Osteocyte (in vitro differentiated cells): ENCODE data around the gene HAND1. TPM values are rescaled to one million over a fixed set of nuclear protein-coding genes. Genes with fewer than 3 reads are reported as not detected.

Experiments used
- DNase-seq: peaks from one replicate; pipeline ENCODE4 v3.0.0; 2021; ENCODE audit warnings: mixed read lengths; ENCODE audit not compliant: unreplicated experiment; ENCODE audit errors: extremely low spot score
- H3K27ac Mint-ChIP-seq: one replicate; pipeline ENCODE4 v1.8.0; 2021; ENCODE audit warnings: mild to moderate bottlenecking, mixed read lengths; ENCODE audit not compliant: unreplicated experiment
- H3K27me3 Mint-ChIP-seq: one replicate; pipeline ENCODE4 v1.8.0; 2021; ENCODE audit warnings: mixed read lengths; ENCODE audit not compliant: unreplicated experiment
- H3K36me3 Mint-ChIP-seq: one replicate; pipeline ENCODE4 v1.8.0; 2021; ENCODE audit warnings: mixed read lengths; ENCODE audit not compliant: unreplicated experiment
- H3K4me1 Mint-ChIP-seq: one replicate; pipeline ENCODE4 v1.8.0; 2021; ENCODE audit warnings: mixed read lengths; ENCODE audit not compliant: unreplicated experiment
- H3K4me3 Mint-ChIP-seq: one replicate; pipeline ENCODE4 v1.8.0; 2021; ENCODE audit warnings: mild to moderate bottlenecking, moderate library complexity, mixed read lengths; ENCODE audit not compliant: unreplicated experiment
- H3K9me3 Mint-ChIP-seq: one replicate; pipeline ENCODE4 v1.8.0; 2021; ENCODE audit warnings: mixed read lengths; ENCODE audit not compliant: unreplicated experiment
- CTCF ChIP-seq: fragments of 200-600 bp; sonication (generic); IDR thresholded peaks from 2 replicates; pipeline ENCODE4 v1.5.0; 2021; ENCODE audit warnings: antibody characterized with exemption, mild to moderate bottlenecking, moderate library complexity
- total RNA-seq: library from RNA; stranded (reverse); gene quantifications from 2 replicates; pipeline ENCODE4 v1.2.1, GENCODE V29; 2021

Gene HAND1
- total RNA-seq, 1 donor from 2014 or later, result not detected

GRCh38 chr5:154477382-154478223, 424 bp downstream of the HAND1 start:
- peak overlapping the region; percentile 56 for H3K4me3 Mint-ChIP-seq
- peaks cover 2% of the 10 kb centered on the region for H3K36me3 Mint-ChIP-seq
- H3K9me3 Mint-ChIP-seq, result no peaks in the 10 kb centered on the region
- H3K27me3 Mint-ChIP-seq, result peaks cover 88% of the 10 kb centered on the region
- TF ChIP-seq CTCF, result no peak
- no peak overlapping the region for H3K27ac Mint-ChIP-seq
- H3K4me1 Mint-ChIP-seq, result peaks cover 54% of the 10 kb centered on the region
- no peak for DNase-seq

GRCh38 chr5:154476354-154477205, 1.4 kb downstream of the HAND1 start:
- Mint-ChIP-seq H3K4me3 (no peak overlapping the region), H3K27me3 (peaks cover 88% of the 10 kb centered on the region), H3K4me1 (peaks cover 54% of the 10 kb centered on the region), H3K9me3 (no peaks in the 10 kb centered on the region), H3K27ac (no peak overlapping the region), H3K36me3 (peaks cover 2% of the 10 kb centered on the region)
- TF ChIP-seq CTCF, result no peak
- DNase-seq, result no peak

- H3K36me3 Mint-ChIP-seq, result peaks cover 2% of the 10 kb centered on the region
- H3K27me3 Mint-ChIP-seq, result peaks cover 88% of the 10 kb centered on the region
- H3K4me3 Mint-ChIP-seq, result no peak overlapping the region
- H3K4me1 Mint-ChIP-seq, result peaks cover 54% of the 10 kb centered on the region
- no peak for DNase-seq
- TF ChIP-seq CTCF, result no peak
- H3K27ac Mint-ChIP-seq, result no peak overlapping the region
- no peaks in the 10 kb centered on the region for H3K9me3 Mint-ChIP-seq
Measured at GRCh38 chr5:154475591-154476353, 2.3 kb downstream of the HAND1 start.

GRCh38 chr5:154474396-154475334, 3.4 kb downstream of the HAND1 start:
- no peak overlapping the region for H3K27ac Mint-ChIP-seq
- no peak for TF ChIP-seq CTCF
- no peak overlapping the region for H3K4me3 Mint-ChIP-seq
- peaks cover 53% of the 10 kb centered on the region for H3K4me1 Mint-ChIP-seq
- H3K27me3 Mint-ChIP-seq, result peaks cover 90% of the 10 kb centered on the region
- peaks cover 2% of the 10 kb centered on the region for H3K36me3 Mint-ChIP-seq
- no peak for DNase-seq
- no peaks in the 10 kb centered on the region for H3K9me3 Mint-ChIP-seq
